GM19023 (cell line): ENCODE results near the gene RAB6C.
A peak's percentile ranks its signal among the peaks of the same experiment; 100 is the strongest.
"Not testable (repeated sequence)": the region's sequence is repeated elsewhere in the genome, so short reads cannot be mapped to it uniquely, and the experiment has no call there.

Experiments used
- ATAC-seq: cut with Tn5 transposase; IDR thresholded peaks from one replicate; pipeline ENCODE4 v1.9.1; 2021; ENCODE audit warnings: mild to moderate bottlenecking, moderate library complexity; ENCODE audit not compliant: unreplicated experiment

RAB6C gene

DNA sequence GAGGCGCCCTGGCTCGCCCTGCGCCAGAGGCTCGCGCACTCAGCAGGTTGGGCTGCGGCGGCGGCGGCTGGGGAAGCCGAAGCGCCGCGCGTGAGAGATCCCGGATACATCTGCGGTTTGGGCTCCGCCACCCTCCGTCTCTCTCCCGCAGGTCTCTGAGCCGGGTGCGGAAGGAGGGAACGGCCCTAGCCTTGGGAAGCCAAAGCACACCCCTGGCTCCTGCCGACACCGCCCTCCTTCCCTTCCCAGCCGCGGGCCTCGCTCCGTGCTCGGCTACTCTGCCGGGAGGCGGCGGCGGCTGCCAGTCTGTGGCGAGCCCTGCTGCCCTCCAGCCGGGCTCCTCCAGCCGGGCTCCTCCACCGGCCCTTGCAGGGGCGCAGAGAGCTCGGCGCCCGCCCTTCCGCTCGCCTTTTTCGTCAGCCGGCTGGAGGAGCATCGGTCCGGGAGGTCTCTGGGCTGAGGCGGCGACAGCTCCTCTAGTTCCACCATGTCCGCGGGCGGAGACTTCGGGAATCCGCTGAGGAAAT is at the start of gene RAB6C:
TSS of gene RAB6C (plus strand) at position 38 of the 527 bp plus-strand sequence. CDS start at position 488, 450 bp downstream.
- not testable (repeated sequence) for ATAC-seq

DNA sequence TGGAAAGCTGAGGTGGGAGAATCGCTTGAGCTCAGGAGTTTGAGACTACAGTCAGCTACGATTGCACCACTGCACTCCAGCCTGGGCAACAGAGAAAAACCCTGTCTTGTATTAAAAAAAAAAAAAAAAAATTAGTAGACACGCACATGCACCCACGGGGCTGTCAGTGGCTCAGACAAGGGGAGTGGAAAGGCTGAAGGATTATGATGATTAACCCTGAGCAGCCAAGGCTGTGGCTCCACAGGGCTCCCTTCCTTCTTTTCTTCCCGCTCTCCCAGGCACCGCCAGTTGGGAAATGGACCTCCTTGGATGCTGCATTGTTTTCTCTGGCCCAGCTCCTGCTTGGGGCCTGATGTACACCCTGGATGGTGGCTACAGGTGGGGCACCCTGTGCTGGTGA is 49.0 kb upstream of the RAB6C start:
- no peak for ATAC-seq

DNA sequence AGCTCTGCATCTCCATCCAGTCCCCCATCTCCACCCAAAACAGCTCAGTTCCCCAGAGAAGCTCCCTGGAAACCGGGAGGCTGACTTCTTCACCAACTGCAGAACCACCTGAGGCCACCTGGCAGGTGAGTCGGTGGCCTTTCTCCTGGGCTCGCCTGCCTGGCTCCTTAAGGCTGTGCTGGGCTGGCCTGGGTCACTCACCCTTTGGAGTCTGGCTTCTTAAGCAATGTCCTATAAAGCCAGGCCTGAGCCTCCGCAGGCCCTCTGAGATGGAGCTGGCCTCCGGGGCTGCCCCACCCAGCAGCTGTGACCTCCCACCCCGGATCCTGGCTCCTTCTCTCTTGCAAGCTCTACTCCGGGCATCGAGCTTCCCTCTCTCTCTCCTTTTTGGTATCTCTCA is 46.1 kb upstream of the RAB6C start:
- not testable (repeated sequence) for ATAC-seq

DNA sequence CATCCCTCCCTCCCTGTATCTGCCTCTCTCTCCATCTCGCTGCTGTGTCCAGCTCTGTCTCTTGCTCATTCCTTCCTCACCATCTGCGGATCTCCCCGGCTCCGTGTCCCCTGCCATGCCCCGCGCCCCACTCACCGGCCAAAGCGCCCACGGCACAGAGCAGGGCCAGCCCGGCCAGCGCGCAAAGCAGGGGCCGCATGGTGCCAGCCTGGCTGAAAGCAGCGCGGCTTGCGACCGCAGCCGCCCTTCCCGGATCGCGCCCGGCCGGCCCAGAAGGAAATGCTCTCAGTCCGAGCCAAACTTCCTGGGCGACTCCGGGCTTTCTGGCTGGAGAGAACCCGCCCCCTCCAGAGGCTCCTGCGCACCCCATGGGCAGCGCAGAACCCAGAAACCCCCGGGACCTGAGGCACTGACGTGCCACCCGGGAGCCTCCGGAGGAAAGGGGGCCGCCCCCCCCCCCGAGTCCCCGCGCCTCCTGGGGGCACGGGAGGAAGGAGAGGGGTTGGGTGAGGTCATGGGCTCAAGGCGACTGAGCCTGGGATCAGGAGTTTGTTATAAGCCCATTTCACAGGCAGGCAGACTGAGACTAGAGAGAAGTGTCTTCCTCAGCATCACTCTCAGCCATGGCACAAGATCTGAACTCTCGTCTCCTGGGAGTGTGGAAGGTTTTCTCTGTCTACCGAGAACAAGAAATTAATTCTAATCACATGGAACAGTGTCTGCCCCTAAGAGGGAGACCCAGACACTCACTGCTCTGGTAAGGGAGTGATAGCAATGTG is 45.2 kb upstream of the RAB6C start:
- no peak for ATAC-seq

DNA sequence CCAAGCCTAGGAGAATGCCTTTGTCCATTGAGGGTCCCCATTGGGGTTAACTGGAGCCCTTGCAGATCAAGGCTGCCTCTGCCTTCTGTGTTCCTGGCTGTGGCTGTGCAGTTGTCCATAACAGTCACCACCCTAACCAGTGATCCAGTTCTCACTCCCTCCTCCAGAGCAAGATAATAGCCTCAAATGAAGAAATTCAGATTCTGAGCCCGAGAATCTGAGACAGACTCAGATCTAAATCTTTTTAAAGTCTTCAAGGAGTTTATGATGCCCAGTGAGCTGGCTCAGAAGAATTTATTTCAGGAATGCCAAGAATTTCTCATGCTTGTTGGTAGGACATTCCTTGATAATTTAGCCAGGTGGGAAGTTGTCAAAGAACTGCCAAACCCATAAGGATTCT is 44.3 kb upstream of the RAB6C start:
- ATAC-seq: no peak

DNA sequence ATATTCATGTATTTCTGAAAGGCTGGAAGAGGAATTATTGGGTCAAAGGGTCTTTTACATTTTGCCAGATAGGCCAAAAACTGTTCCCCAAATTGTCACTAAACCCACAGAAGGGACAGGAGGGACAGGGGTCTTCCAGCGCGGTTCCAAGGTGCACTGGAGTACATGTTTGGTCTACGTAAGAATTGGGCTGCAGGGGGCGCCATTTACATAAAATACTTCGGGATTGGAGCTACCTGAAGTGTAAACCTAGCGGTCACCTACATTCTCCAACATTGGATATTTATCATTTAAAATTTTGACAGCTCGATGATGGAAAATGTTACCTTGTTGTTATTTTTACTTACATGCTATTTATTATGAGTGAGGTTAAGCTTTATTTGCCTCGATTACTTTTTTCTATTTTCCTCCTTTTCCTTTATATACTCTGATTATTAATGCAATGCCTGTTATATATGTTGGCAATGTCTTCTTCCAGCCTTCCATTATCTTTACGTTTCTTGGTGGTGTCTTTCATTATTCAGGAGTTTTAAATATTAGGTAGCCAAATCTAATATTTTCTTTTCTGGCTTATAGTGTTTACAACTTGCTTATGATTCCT is 43.0 kb upstream of the RAB6C start:
- ATAC-seq: peak; percentile 82

DNA sequence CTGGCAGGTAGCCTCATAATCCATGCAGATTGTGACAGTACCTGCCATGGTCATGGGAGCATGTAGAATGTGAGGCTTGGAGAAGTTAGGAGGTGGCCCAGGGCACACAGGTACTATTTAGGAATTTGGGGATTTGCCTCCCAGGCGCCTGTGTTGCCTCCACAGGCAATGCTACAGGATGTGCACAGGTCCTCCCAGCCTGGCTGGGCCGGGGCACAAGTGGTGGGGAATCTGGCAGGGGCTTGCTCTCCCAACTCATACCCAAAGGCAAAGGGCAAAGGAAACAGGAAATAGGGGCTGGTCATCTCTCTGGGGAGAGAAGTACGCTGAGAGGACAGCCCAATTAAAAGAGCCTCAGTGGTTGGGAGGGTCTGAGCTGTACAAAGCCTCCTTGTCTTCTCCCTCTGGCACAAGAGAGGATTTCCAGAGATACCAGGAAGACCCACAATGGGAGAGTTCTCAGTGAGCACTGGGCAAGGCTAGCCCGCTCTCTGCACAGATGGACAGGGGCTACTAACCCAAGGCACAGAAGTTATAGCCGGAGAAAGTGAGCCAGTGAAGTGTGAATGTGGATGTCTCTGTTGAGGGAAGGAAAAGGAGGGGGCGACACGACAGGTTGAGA is 40.5 kb upstream of the RAB6C start:
- not testable (repeated sequence) for ATAC-seq

DNA sequence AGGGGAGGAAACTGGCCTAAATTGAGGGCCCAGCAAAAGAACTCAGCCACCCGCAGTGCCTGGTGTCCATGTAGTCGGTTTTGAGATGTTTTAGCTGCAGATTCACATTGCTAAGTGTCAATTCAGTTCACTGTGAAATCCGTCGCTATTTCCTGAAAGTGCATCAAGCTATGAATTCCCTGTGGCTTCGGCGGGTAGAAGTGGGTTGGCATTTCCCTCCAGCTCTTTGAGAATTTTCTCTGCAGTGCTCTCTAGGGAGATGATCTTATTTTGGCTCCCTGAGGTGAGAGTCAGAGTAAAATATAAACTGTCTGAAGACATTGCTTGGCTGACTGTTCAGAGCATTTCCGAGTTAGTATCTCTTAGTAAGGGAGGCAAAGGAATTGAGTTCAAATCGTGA is 36.0 kb upstream of the RAB6C start:
- ATAC-seq: not testable (repeated sequence)

DNA sequence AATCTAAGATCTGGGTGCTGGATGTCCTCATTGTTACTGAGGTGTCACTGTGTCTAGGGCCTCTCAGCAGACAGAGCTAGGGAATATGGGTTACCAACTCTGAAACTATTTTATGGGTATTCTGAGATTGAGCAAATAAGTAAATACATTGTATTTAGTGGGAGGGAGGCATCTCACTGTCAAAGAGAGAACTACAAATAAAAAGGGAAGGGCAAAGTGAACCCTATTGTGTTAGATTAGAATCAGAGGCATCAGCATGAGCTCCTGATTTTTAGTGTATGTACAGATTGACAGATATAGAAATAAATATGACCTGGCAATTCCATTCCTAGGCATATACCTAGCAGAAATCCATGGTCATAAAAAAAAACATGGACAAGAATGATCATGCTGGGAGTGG is 33.9 kb upstream of the RAB6C start:
- ATAC-seq: no peak

DNA sequence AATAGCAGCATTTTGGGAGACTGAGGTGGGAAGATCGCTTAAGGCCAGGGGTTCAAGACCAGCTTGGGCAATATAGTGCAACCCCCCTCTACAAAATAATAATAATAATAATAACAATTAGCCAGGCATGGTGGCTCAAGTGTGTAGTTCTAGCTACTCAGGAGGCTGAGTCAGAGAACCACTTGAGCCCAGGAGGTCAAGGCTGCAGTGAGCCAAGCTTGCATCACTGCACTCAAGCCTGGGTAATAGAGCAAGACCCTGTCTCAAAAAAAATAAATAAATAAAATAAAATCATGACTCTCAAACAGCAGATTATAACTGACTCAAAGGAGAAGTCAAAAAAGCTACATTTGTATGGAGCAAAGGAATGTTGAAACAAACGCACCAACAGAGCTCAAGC is 31.8 kb upstream of the RAB6C start:
- ATAC-seq: not testable (repeated sequence)

DNA sequence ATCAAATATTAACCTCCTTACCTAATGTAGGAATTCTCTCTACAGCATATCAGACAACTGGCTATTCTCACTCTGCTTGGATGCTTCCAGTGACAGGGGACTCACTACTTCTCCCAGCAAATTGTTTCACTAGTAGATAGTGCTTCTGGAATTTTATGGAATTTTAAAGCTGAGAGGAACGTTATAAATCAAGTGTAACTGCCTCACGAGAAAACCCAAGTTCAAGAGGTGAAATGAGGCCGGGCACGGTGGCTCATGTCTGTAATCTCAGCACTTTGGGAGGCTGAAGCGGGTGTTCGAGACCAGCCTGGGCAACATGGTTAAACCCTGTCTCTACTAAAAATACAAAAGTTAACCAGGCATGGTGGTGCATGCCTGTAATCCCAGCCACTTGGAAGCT is 23.3 kb upstream of the RAB6C start:
- ATAC-seq: not testable (repeated sequence)

DNA sequence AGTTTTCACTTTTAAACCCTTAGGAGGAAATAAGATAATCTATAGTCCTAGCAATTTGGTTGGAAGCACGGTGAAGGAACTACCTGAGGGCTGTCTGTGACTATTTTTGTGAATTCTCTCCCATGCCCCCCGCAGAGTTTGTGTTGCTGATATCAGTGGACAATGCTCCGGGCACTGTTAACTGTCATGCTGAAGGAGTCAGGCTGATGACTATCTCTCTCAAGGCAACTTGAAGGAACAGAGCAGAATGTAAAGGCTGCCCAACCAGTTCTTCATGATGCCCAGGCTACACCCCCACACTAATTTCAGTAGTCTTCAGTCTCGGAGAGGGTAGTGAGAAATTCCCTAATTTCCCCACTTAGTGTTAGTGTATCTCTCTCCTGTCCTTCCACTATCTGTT is 21.6 kb upstream of the RAB6C start:
- ATAC-seq: no peak

DNA sequence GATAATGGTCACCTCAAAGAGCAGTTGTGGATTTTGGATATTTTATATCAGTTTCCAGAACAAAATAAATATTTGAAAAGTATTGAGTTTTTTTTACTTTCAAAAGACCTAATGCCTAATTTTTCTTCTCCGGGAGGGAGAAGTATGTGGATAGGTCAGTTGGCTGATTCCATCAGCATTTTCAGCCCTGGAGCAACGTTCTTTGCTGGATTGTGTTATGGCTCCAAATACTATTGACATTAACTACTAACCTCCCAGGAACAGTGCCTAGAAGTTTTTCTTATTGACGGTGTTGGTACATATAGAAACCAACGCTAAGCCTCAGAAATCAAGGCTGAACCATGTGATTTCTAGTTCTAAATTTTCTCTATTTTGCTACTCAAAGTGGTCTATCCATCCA is 20.7 kb upstream of the RAB6C start:
- not testable (repeated sequence) for ATAC-seq

DNA sequence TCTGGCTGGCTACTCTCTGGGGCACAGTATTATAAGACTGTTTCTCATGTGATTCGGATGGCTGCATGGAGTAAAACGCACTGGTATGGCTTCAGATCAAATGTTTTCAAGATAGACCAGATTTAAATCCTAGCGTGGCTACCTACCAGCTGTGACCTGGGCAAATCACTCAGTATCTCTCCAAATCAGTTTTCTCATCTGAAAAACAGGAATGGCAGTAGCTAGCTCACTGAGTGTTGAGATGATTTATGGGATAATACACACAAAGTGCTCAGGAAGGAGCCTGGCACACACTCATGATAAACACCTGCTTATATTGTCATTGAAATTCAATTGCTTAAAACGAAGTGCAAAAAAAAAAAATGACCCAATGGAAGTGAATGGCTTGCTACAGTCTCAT is 10.9 kb upstream of the RAB6C start:
- ATAC-seq: not testable (repeated sequence)

DNA sequence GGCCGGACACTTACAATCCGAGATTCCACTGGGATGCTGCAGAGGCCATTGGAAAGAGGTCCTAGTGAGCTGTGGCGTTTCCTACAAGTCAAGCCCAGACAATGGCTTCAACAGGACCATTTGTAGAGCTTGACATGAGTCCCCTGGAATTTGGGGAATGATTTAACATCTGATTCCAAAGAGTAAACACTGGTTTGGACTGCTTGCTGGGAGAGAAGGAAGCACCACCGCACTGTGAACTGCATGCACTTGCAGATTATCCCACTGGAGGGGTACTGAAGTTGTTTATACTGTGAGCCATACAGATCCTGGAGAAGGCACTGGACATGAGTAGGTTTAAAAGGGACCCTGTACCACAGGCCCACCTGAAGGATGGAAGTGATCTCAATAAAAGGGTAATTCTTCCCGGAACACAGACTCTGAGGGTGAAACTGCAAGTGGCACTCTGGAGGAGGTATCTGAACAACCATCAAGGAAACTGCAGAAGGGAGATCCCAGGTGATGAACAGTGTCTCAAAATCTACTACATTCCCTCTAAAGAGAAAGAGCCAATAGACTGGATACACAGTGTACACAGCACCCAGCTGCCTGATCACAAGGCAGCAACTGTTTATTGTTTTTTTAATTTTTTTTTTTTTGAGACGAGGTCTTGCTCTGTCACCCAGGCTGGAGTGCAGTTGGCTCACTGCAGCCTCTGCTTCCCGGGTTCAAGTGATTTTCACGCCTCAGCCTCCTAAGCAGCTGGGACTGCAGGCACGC is 4.3 kb upstream of the RAB6C start:
- ATAC-seq: no peak

DNA sequence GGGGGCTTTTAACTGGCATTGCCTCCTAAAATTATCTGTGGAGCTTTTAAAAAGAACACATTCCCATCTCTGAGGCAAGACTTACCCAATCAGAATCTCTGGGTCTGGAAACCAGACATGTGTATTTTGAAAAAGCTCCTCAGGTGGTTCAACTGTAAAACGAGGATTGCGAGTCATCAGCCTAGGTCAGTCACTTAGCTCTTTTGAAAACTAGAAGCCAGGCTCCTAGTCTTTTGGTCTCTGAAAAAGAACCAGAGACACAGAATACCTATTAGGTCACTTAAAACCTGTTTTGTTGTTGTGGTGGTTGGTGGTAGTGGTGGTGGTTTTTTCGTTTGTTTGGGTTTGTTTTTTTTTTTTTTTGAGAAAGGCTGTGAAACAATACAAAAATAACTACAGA is 2.5 kb upstream of the RAB6C start:
- not testable (repeated sequence) for ATAC-seq

DNA sequence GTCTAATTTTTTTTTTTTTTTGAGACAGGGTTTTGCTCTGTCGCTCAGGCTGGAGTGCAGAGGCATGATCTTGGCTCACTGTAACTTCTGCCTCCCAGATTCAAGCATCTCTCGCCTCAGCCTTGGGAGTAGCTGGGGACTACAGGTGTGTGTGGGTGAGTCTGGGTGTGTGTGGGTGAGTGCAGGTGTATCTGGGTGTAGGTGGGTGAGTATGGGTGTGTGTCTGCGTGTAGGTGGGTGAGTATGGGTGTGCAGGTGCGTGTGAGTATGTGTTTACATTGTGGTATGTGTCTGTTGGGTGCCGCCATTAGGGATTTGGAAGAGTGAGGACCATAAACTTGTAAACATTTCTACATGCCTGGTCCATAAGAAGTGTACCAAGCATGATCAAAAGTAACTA is 1.5 kb upstream of the RAB6C start:
- no peak for ATAC-seq

DNA sequence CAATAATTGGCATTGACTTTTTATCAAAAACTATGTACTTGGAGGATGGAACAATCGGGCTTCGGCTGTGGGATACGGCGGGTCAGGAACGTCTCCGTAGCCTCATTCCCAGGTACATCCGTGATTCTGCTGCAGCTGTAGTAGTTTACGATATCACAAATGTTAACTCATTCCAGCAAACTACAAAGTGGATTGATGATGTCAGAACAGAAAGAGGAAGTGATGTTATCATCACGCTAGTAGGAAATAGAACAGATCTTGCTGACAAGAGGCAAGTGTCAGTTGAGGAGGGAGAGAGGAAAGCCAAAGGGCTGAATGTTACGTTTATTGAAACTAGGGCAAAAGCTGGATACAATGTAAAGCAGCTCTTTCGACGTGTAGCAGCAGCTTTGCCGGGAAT is 780 bp downstream of the RAB6C start:
- ATAC-seq: not testable (repeated sequence)

DNA sequence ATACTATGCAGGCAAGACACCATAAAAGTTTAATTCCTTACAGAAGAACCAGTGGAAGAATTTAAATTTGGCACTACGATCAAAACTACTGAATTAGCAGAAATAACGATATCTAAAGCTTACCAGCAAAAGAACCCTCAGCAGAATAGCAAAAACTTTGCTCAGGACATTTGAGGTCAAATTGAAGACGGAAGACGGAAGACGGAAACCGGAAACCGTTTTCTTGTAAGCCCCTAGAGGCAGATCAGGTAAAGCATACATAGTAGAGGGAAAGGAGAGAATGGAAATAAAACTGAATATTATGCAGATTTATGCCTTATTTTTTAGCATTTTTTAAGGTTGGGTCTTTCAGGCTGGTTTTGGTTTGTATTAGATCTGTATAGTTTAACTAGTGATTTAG is 2.2 kb downstream of the RAB6C start:
- not testable (repeated sequence) for ATAC-seq

DNA sequence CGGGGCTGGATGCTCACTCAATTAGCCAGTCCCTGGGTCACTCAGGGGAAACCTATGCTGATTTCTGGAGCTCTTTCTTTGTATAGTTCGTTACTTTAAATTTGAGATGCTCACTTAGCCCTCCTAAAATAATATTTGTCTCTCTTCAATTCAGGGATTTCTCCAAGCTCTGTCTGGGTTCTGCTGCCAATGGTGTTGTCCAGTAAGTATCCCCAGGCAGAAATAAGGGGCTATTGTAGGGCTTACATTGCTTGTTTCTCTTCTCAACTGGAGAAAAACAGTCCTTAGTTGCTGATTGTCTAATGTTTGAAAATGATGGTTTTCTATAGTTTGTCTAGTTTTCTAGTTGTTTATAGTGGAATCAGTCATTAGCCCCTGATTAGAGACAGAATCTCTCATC is 5.0 kb downstream of the RAB6C start:
- ATAC-seq: no peak

DNA sequence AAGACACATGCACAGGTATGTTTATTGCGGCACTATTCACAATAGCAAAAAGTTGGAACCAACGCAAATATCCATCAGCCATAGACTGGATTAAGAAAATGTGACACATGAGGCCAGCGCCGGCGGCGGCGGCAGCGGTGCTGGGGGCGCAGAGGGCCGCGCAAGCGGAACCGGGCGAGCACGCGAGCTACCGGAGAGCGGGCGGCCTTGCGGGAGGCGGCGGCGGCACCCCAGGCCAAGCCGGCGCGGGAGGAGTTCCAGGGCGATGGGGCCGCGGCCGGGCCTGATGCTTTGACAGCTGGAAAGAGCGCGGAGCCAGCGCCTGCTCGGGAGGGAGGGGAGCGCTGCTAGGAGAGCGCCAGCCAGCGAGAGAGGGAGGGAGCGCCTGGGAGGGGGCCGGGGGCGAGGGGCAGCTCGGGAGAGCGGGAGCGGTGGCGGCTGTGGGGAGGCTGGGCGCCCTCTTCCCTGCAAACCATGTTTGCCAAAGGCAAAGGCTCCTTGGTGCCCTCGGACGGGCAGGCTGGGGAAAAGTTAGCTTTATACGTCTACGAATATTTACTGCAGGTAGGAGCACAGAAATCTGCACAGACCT is 13.0 kb downstream of the RAB6C start:
- not testable (repeated sequence) for ATAC-seq
